Fibroblast of skin of right quadriceps (primary cell): Measurements from ENCODE around the gene TTC28.
A peak's percentile ranks its signal among the peaks of the same experiment; 100 is the strongest.
"Not testable (repeated sequence)": the region's sequence is repeated elsewhere in the genome, so short reads cannot be mapped to it uniquely, and the experiment has no call there.

Source experiments
- DNase-seq: peaks from one replicate; pipeline ENCODE4 v3.0.0-alpha.2; 2013

TTC28 gene

DNA sequence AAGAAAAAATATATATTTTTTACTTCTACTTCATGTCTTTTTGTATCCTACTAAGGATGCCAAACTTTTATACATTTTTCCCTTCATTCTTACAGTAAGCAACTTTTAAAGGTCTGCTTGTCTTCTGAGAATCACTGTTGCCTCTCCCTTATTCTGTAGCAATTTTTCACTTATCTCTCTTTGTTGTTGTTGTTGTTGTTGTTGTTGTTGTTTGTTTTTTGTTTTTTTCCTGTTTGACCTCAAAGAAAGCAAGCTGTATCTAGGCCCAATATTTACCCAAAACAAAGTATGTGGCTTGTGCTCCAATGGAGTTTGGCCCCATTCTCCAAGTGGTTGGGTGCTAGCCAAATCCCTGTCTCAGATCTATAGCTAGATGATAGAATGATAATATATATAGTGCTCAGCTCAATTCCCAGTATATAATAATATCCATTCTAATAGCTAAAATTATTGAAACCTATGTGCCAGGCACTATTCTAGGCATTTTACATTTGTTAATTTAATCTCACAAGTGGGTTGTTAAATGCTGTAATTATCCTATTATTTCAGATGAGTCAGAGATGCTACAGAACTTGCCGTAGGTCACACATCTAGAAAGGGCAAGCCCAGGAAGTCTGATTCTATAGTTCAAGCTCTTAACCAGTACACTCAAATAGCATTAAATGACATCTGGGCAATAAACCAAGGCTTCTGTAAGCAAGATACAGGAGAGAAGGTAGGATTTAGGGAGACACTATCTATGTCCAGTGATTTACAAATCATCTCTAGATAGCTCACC is 555.5 kb downstream of the TTC28 start:
- DNase-seq = peak; percentile 36

DNA sequence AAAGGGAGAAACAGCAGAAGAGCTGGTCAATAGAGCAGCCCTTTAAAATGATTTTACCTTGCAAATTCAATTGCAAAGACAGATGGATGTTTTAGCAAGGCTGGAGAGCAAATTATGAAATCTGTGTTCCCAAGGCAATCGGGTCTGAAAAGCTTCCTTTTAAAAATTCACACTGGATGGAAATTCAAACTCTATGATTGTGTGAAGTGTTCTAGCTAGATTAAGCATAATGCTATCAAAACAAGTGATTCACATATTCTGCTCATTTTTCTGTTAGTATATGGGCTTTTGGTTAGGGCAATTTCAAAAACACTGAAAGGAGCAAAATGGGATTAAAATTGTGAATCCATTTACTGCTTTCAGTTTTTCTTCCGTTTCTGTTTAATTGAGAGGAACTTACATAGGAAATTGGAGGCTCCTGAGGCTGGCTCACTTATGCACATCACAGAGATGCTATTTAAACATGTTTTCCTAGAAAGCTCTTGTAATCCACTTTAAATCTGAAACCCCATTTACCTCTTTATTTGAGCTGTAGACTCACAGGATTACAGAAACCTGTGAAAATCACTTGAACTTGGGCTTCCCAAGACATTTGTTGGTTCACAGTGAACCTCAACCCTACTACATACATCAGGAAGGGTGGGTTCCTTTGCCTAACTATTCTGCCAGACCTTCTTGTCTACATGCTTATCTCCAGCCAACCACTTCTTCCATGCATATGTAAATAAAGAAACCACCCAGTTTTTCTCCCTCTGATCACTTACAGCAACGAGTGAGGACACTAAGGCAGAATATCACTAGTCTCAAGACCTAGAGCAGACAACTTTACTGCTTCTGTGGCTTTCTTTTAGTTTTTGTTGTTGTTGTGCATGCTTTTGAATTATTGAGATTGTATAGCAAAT is 558.7 kb downstream of the TTC28 start:
- no peak for DNase-seq

DNA sequence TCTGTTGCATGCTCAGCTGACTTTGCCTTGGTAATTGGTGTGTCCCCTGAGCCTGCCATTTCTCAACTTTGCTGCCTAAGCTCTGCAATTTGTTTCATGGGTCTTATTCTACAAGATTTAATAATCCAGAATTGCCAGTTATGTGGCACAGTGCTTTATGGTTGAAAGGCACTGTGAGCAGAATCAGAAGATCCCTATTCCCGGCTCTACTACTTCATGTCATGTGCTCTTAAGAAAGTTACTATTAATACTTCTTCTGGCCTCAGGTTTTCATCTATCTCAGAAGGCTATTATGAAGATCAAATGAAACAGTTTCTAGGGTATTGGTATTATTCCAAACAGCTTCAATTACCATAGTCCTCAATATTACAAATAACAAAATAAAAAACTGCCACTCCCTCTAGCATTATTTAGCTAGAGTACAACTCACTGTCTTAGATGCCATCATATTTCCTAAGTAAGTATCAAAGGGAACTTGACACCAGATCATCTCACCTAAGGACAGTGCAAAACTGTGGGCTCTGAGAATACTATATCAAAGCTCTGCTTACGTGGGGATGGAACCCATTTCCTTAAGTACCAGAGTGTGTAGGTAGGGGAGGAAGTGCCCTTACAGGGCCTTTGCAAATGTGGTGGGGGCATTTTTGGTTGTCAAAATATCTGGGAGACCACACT is 560.5 kb downstream of the TTC28 start:
- no peak for DNase-seq

GRCh38 chr22:28116219-28116673 is 563.4 kb downstream of the TTC28 start:
- peak; percentile 95 for DNase-seq

DNA sequence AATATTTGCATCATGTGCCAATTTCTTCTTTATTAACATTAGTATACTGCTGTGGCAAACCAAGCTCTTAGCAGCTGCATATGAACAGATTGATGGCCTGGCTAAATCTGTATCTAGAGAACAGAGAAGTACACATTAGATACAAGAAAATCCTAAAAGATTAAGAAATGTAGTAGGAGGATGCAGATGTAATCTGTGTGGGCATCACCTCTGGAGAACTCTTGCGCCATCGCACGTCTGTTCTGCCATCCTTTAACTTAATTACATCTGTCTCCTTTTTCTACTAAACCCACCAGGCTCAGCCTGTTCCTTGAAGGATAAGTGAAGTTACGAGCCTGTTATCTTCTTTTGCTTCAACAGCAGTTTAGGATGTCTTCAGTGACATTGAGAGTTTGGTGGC is 564.2 kb downstream of the TTC28 start:
- DNase-seq = no peak

GRCh38 chr22:28112548-28113043 is 567.0 kb downstream of the TTC28 start:
- peak; percentile 49 for DNase-seq

DNA sequence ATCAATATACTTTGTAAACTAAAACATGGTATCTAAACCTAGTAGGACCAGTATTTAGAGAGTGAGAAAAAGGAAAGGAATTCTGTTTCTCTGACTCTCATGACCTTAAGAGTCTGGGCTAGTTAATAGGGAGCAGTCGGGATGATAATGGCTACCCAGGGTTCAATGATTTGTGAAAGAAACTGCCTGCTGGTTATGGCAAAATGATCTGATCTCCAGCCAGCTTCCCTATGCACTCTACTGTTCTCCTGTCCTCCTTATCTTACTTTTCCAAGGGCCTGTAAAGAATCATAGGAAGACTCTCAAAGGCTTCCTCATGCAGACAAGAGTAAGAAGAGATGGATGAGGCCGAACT is 567.5 kb downstream of the TTC28 start:
- no peak for DNase-seq

- DNase-seq = no peak
These were observed 568.0 kb downstream of the TTC28 start for GRCh38 chr22:28111501-28112189.

GRCh38 chr22:28108851-28109250 is 570.8 kb downstream of the TTC28 start:
- no peak for DNase-seq

GRCh38 chr22:28106617-28107016 is 573.0 kb downstream of the TTC28 start:
- DNase-seq = no peak

DNA sequence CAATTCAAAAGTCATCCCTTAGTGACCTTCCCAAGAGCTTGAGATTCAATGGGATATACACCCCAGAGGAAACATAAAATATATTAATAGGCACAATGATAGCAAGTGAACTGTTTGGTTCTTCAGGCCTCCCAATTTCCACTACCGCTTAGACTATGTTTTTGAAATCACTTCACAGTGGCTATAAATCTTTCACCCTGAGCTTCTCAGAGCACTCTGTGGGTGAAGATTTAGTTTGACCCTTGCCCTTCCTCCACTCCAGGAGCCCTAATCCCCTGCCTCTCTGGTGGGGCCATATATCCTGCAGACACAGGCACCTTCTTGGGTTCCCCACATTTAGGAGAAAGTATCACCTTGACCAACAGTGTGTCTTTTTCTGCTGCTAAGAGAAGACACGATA is 573.7 kb downstream of the TTC28 start:
- no peak for DNase-seq

- DNase-seq = peak; percentile 33
These were observed 574.2 kb downstream of the TTC28 start for GRCh38 chr22:28105413-28105812.

DNA sequence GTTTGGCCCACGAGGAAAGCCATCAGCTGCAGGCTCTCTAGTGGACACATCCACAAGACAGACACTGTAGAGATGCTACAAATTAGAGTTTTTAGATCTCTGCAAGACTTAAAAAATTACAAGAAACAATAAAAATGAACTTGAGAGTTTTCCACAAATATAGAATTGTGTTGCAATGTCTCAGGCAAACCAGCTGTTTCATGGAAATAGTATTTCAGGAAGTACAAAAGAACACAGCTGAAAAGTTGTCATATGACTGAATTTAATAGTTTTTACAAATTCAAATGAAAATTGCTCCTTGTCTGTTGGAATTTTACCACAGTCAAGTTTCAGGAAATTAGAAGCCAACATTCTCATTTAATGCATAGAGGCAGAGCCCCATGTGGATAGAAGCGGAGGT is 576.0 kb downstream of the TTC28 start:
- no peak for DNase-seq

GRCh38 chr22:28102151-28102812 is 577.4 kb downstream of the TTC28 start:
- DNase-seq = no peak

- DNase-seq = no peak
These were observed 582.0 kb downstream of the TTC28 start for GRCh38 chr22:28097627-28098026.

GRCh38 chr22:28096161-28096560 is 583.5 kb downstream of the TTC28 start:
- DNase-seq = no peak

GRCh38 chr22:28095316-28096095 is 584.1 kb downstream of the TTC28 start:
- DNase-seq = peak; percentile 17

- no peak for DNase-seq
These were observed 584.9 kb downstream of the TTC28 start for GRCh38 chr22:28094771-28095170.

GRCh38 chr22:28093711-28094110 is 585.9 kb downstream of the TTC28 start:
- no peak for DNase-seq

- no peak for DNase-seq
These were observed 588.2 kb downstream of the TTC28 start for GRCh38 chr22:28091486-28091885.

- not testable (repeated sequence) for DNase-seq
These were observed 590.1 kb downstream of the TTC28 start for GRCh38 chr22:28089541-28089940.
